ENCODE data around the gene TYMS.

Gene TYMS

DNA sequence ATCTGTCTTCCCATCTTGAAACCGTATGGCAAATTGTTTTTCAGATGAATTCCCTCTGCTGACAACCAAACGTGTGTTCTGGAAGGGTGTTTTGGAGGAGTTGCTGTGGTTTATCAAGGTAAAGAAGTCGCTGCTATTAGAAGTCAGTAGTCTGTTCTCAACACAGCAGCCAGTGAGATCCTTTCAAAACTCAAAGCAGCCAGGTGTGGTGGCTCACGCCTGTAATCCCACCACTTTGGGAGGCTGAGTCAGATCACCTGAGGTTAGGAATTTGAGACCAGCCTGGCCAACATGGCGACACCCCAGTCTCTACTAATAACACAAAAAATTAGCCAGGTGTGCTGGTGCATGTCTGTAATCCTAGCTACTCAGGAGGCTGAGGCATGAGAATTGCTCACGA, 2.1 kb downstream of the TYMS start:
- H3K36me3 ChIP-seq (ENCODE audit: control insufficient read depth, insufficient read depth, low read length), result peaks cover 30% of the 10 kb centered on the region
- H3K9me3 ChIP-seq (ENCODE audit: control insufficient read depth, low read length), result no peaks in the 10 kb centered on the region

DNA sequence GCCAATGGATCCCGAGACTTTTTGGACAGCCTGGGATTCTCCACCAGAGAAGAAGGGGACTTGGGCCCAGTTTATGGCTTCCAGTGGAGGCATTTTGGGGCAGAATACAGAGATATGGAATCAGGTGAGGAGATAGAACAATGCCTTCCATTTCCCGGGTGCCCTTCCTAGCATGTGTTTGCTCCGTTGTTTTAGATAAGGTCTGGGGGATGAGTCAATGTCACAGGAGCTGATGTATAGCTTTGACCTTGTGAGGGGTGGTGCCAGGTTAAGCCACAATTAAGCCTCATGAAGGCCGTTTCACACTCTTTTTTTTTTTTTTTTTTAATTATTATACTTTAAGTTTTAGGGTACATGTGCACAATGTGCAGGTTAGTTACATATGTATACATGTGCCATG, 4.7 kb downstream of the TYMS start:
- peaks cover 5% of the 10 kb centered on the region for H3K4me1 ChIP-seq (ENCODE audit: control insufficient read depth, insufficient read depth, low read length)
- no peak overlapping the region for H3K27ac ChIP-seq (ENCODE audit: insufficient read depth, low read depth, low read length, poor library complexity, severe bottlenecking)
- WGBS, 2 experiments, result 93 to 95% methylated on average over 3 of the region's 4 CpGs
- H3K4me3 ChIP-seq (ENCODE audit: insufficient read depth, low read depth, low read length), result no peak overlapping the region
- no peaks in the 10 kb centered on the region for H3K27me3 ChIP-seq (ENCODE audit: control insufficient read depth, insufficient read depth, low read length, poor library complexity, severe bottlenecking)
- H3K36me3 ChIP-seq (ENCODE audit: control insufficient read depth, insufficient read depth, low read length), result peaks cover 36% of the 10 kb centered on the region
- H3K9me3 ChIP-seq (ENCODE audit: control insufficient read depth, low read length), result no peaks in the 10 kb centered on the region

More for the DNA sequence above, 2.1 kb downstream of the TYMS start:
- Histone ChIP-seq H3K27ac (ENCODE audit: insufficient read depth, low read depth, low read length, poor library complexity, severe bottlenecking) (no peak overlapping the region), H3K27me3 (ENCODE audit: control insufficient read depth, insufficient read depth, low read length, poor library complexity, severe bottlenecking) (no peaks in the 10 kb centered on the region), H3K4me1 (ENCODE audit: control insufficient read depth, insufficient read depth, low read length) (peaks cover 5% of the 10 kb centered on the region), H3K4me3 (ENCODE audit: insufficient read depth, low read depth, low read length) (no peak overlapping the region)
- 93 to 97% methylated on average over 6 of the region's 6 CpGs for WGBS, 2 experiments

DNA sequence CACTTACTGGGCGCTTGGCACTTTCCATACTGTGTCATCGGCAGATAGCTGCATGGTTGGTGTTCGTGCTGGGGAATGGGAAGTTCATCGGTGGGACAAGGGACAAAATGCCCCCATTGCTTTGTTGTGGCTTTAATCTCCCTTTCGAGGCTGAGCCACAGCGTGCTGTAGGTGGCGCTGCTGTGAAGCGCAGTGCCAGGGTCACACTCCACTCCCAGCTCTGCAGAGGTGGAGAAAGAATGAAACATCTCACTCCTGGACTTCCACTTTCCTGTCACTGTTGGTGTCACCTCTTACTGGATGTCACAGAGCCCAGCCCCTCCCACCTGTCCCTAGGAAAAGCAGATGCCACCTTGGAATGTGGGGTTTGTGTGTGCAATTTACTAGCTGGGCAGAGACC, 8.7 kb downstream of the TYMS start:
- Histone ChIP-seq H3K4me1 (ENCODE audit: control insufficient read depth, insufficient read depth, low read length) (no peaks in the 10 kb centered on the region), H3K27ac (ENCODE audit: insufficient read depth, low read depth, low read length, poor library complexity, severe bottlenecking) (no peak overlapping the region), H3K9me3 (ENCODE audit: control insufficient read depth, low read length) (no peaks in the 10 kb centered on the region), H3K27me3 (ENCODE audit: control insufficient read depth, insufficient read depth, low read length, poor library complexity, severe bottlenecking) (no peaks in the 10 kb centered on the region), H3K4me3 (ENCODE audit: insufficient read depth, low read depth, low read length) (no peak overlapping the region), H3K36me3 (ENCODE audit: control insufficient read depth, insufficient read depth, low read length) (peaks cover 28% of the 10 kb centered on the region)
- 95 to 96% methylated on average over 8 of the region's 8 CpGs for WGBS, 2 experiments

DNA sequence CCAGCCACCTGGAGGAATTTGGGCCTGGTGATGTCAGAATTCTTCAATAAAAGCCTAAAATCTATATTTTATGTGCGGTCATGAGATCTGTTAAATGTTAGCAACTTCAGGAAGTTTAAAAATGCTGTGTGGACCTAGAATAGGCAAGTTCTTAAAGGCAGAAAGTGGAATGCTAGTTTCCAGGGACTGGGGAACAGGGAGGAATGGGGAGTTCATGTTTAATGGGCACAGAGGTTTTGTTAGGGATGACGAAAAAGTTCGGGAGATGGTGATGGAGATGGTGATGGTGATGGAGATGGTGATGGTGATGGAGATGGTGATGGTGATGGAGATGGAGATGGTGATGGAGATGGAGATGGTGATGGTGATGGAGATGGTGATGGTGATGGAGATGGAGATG, 9.2 kb downstream of the TYMS start:
- Histone ChIP-seq H3K9me3 (ENCODE audit: control insufficient read depth, low read length) (no peaks in the 10 kb centered on the region), H3K4me1 (ENCODE audit: control insufficient read depth, insufficient read depth, low read length) (no peaks in the 10 kb centered on the region), H3K36me3 (ENCODE audit: control insufficient read depth, insufficient read depth, low read length) (peaks cover 28% of the 10 kb centered on the region), H3K27ac (ENCODE audit: insufficient read depth, low read depth, low read length, poor library complexity, severe bottlenecking) (no peak overlapping the region), H3K27me3 (ENCODE audit: control insufficient read depth, insufficient read depth, low read length, poor library complexity, severe bottlenecking) (no peaks in the 10 kb centered on the region), H3K4me3 (ENCODE audit: insufficient read depth, low read depth, low read length) (no peak overlapping the region)
- 93 to 99% methylated on average over 3 of the region's 3 CpGs for WGBS, 2 experiments

DNA sequence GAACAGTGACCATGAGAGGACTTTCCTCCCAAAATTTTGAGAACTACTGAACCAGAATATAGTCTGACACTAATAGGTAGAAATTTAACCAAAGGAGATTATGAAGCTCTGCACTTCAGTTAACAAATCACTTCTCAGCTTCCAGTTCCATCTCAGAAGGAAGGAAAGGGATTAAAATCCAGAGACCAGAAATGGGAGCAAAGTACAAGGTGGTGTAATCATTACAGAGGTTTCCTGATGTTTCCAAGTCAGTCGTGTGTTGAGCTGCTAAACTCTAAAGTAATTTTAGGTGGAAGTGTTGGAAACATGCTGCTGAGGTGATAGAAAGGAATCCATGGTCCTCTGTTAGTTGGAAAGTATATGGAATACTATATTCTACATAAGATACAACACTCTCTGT, 10.8 kb downstream of the TYMS start:
- 89 to 91% methylated on average over 1 of the region's 1 CpG for WGBS, 2 experiments
- H3K9me3 ChIP-seq (ENCODE audit: control insufficient read depth, low read length), result no peaks in the 10 kb centered on the region
- no peak overlapping the region for H3K27ac ChIP-seq (ENCODE audit: insufficient read depth, low read depth, low read length, poor library complexity, severe bottlenecking)
- peaks cover 31% of the 10 kb centered on the region for H3K36me3 ChIP-seq (ENCODE audit: control insufficient read depth, insufficient read depth, low read length)
- H3K27me3 ChIP-seq (ENCODE audit: control insufficient read depth, insufficient read depth, low read length, poor library complexity, severe bottlenecking), result no peaks in the 10 kb centered on the region
- no peaks in the 10 kb centered on the region for H3K4me1 ChIP-seq (ENCODE audit: control insufficient read depth, insufficient read depth, low read length)
- H3K4me3 ChIP-seq (ENCODE audit: insufficient read depth, low read depth, low read length), result no peak overlapping the region

DNA sequence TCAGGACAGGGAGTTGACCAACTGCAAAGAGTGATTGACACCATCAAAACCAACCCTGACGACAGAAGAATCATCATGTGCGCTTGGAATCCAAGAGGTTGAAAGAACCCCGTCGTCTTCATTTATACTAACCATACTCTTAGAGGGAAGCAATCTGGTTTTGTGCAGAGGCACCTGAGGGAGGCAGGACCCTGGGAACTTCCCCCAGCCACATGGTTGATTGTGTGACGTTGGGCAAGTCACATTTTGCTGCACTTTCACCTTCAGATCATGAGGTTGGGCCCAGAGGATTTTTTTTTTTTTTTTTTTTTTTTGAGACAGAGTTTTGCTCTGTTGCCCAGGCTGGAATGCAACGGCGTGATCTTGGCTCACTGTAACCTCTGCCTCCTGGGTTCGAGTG, 11.6 kb downstream of the TYMS start:
- Histone ChIP-seq H3K36me3 (ENCODE audit: control insufficient read depth, insufficient read depth, low read length) (peaks cover 31% of the 10 kb centered on the region), H3K9me3 (ENCODE audit: control insufficient read depth, low read length) (no peaks in the 10 kb centered on the region), H3K4me1 (ENCODE audit: control insufficient read depth, insufficient read depth, low read length) (no peaks in the 10 kb centered on the region), H3K4me3 (ENCODE audit: insufficient read depth, low read depth, low read length) (no peak overlapping the region), H3K27ac (ENCODE audit: insufficient read depth, low read depth, low read length, poor library complexity, severe bottlenecking) (no peak overlapping the region), H3K27me3 (ENCODE audit: control insufficient read depth, insufficient read depth, low read length, poor library complexity, severe bottlenecking) (no peaks in the 10 kb centered on the region)
- WGBS, 2 experiments, result 95 to 96% methylated on average over 8 of the region's 8 CpGs

DNA sequence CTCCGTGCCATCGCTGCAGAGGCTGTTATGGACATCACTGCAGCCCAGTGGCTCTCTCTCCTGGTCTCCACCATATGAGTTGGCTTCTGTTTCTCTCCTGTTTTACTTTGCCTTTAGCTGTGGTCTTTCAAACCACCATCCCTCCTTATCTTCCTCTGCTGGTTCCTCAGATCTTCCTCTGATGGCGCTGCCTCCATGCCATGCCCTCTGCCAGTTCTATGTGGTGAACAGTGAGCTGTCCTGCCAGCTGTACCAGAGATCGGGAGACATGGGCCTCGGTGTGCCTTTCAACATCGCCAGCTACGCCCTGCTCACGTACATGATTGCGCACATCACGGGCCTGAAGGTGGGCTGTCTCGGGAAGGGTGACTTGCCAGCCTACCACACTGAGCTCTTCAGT, 13.1 kb downstream of the TYMS start:
- H3K4me3 ChIP-seq (ENCODE audit: insufficient read depth, low read depth, low read length), result no peak overlapping the region
- H3K27ac ChIP-seq (ENCODE audit: insufficient read depth, low read depth, low read length, poor library complexity, severe bottlenecking), result no peak overlapping the region
- no peaks in the 10 kb centered on the region for H3K4me1 ChIP-seq (ENCODE audit: control insufficient read depth, insufficient read depth, low read length)
- H3K27me3 ChIP-seq (ENCODE audit: control insufficient read depth, insufficient read depth, low read length, poor library complexity, severe bottlenecking), result no peaks in the 10 kb centered on the region
- H3K9me3 ChIP-seq (ENCODE audit: control insufficient read depth, low read length), result no peaks in the 10 kb centered on the region
- peaks cover 31% of the 10 kb centered on the region for H3K36me3 ChIP-seq (ENCODE audit: control insufficient read depth, insufficient read depth, low read length)
- WGBS, 2 experiments, result 97 to 98% methylated on average over 11 of the region's 11 CpGs

DNA sequence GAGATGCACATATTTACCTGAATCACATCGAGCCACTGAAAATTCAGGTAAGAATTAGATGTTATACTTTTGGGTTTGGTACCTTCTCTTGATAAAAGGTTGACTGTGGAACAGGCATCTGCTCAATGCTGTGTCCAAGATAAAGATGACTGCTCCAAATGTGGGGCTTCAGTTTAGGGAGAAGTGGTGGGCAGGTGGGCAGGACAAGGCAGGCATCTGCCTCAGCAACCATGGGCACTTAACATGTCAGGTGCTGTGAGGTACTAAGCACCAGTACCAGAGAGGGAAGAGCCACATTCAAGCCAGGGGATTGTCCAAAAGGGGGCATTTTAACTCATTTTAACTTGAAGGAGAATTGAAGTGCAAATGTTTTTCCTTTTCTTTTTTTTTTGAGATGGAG, 14.0 kb downstream of the TYMS start:
- no peaks in the 10 kb centered on the region for H3K27me3 ChIP-seq (ENCODE audit: control insufficient read depth, insufficient read depth, low read length, poor library complexity, severe bottlenecking)
- peaks cover 27% of the 10 kb centered on the region for H3K36me3 ChIP-seq (ENCODE audit: control insufficient read depth, insufficient read depth, low read length)
- H3K27ac ChIP-seq (ENCODE audit: insufficient read depth, low read depth, low read length, poor library complexity, severe bottlenecking), result no peak overlapping the region
- H3K9me3 ChIP-seq (ENCODE audit: control insufficient read depth, low read length), result no peaks in the 10 kb centered on the region
- H3K4me3 ChIP-seq (ENCODE audit: insufficient read depth, low read depth, low read length), result no peak overlapping the region
- H3K4me1 ChIP-seq (ENCODE audit: control insufficient read depth, insufficient read depth, low read length), result no peaks in the 10 kb centered on the region
- 95 to 97% methylated on average over 1 of the region's 1 CpG for WGBS, 2 experiments

DNA sequence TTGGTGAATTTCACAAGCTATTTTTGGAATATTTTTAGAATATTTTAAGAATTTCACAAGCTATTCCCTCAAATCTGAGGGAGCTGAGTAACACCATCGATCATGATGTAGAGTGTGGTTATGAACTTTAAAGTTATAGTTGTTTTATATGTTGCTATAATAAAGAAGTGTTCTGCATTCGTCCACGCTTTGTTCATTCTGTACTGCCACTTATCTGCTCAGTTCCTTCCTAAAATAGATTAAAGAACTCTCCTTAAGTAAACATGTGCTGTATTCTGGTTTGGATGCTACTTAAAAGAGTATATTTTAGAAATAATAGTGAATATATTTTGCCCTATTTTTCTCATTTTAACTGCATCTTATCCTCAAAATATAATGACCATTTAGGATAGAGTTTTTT, 15.9 kb downstream of the TYMS start:
- no peaks in the 10 kb centered on the region for H3K9me3 ChIP-seq (ENCODE audit: control insufficient read depth, low read length)
- no peak overlapping the region for H3K4me3 ChIP-seq (ENCODE audit: insufficient read depth, low read depth, low read length)
- 100% methylated on average over 1 to 3 of the region's 3 CpGs for WGBS, 2 experiments
- H3K27ac ChIP-seq (ENCODE audit: insufficient read depth, low read depth, low read length, poor library complexity, severe bottlenecking), result no peak overlapping the region
- H3K36me3 ChIP-seq (ENCODE audit: control insufficient read depth, insufficient read depth, low read length), result peaks cover 25% of the 10 kb centered on the region
- H3K4me1 ChIP-seq (ENCODE audit: control insufficient read depth, insufficient read depth, low read length), result no peaks in the 10 kb centered on the region
- no peaks in the 10 kb centered on the region for H3K27me3 ChIP-seq (ENCODE audit: control insufficient read depth, insufficient read depth, low read length, poor library complexity, severe bottlenecking)

DNA sequence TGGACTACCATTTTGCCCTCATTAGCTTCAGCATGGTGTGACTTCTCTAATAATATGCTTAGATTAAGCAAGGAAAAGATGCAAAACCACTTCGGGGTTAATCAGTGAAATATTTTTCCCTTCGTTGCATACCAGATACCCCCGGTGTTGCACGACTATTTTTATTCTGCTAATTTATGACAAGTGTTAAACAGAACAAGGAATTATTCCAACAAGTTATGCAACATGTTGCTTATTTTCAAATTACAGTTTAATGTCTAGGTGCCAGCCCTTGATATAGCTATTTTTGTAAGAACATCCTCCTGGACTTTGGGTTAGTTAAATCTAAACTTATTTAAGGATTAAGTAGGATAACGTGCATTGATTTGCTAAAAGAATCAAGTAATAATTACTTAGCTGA, 16.3 kb downstream of the TYMS start:
- 96 to 100% methylated on average over 5 of the region's 5 CpGs for WGBS, 2 experiments
- Histone ChIP-seq H3K27ac (ENCODE audit: insufficient read depth, low read depth, low read length, poor library complexity, severe bottlenecking) (no peak overlapping the region), H3K9me3 (ENCODE audit: control insufficient read depth, low read length) (no peaks in the 10 kb centered on the region), H3K27me3 (ENCODE audit: control insufficient read depth, insufficient read depth, low read length, poor library complexity, severe bottlenecking) (no peaks in the 10 kb centered on the region), H3K36me3 (ENCODE audit: control insufficient read depth, insufficient read depth, low read length) (peaks cover 25% of the 10 kb centered on the region), H3K4me1 (ENCODE audit: control insufficient read depth, insufficient read depth, low read length) (no peaks in the 10 kb centered on the region), H3K4me3 (ENCODE audit: insufficient read depth, low read depth, low read length) (no peak overlapping the region)

DNA sequence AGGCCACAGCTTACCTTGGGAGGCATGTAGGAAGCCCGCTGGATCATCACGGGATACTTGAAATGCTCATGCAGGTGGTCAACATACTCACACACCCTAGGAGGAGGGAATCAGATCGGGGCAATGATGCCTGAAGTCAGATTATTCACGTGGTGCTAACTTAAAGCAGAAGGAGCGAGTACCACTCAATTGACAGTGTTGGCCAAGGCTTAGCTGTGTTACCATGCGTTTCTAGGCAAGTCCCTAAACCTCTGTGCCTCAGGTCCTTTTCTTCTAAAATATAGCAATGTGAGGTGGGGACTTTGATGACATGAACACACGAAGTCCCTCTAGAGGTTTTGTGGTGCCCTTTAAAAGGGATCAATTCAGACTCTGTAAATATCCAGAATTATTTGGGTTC, 17.9 kb downstream of the TYMS start:
- Histone ChIP-seq H3K4me3 (ENCODE audit: insufficient read depth, low read depth, low read length) (no peak overlapping the region), H3K27ac (ENCODE audit: insufficient read depth, low read depth, low read length, poor library complexity, severe bottlenecking) (no peak overlapping the region), H3K36me3 (ENCODE audit: control insufficient read depth, insufficient read depth, low read length) (peaks cover 23% of the 10 kb centered on the region), H3K27me3 (ENCODE audit: control insufficient read depth, insufficient read depth, low read length, poor library complexity, severe bottlenecking) (no peaks in the 10 kb centered on the region), H3K9me3 (ENCODE audit: control insufficient read depth, low read length) (no peaks in the 10 kb centered on the region), H3K4me1 (ENCODE audit: control insufficient read depth, insufficient read depth, low read length) (no peaks in the 10 kb centered on the region)
- WGBS, 2 experiments, result 93 to 94% methylated on average over 7 of the region's 7 CpGs

Measured in ectodermal cell (in vitro differentiated cells).